GM12878 (cell line): Measurements from ENCODE around the gene SATB1. TPM values are rescaled to one million over a fixed set of nuclear protein-coding genes. Genes with fewer than 3 reads are reported as not detected.

Experiments used
- ATAC-seq: fragments of 200-7000 bp; cut with Tn5 transposase; 3 replicates; pipeline ENCODE4 v1.9.1; 2020; ENCODE audit warnings: mild to moderate bottlenecking, moderate library complexity
- BruUV-seq: library from RNA; stranded (reverse); fragments of 400-500 nt; replicated peaks from 2 replicates; lab custom pipeline; 2021; lab: Mats Ljungman, UMichigan
- CTCF ChIA-PET: fragments of 300-600 bp; sonication (Branson Sonifier 250); formaldehyde crosslinking; extraction: SDS; loops from one replicate; lab custom pipeline; 2021; ENCODE audit warnings: inconsistent platforms; lab: Yijun Ruan, JAX
- POLR2A ChIA-PET: fragments of 350-600 bp; formaldehyde crosslinking; extraction: SDS; loops from one replicate; lab custom pipeline; 2021; ENCODE audit warnings: inconsistent platforms; lab: Charles Lee
- RAD21 ChIA-PET: fragments of 300-600 bp; sonication (Branson Sonifier 250); formaldehyde crosslinking; loops from one replicate; lab custom pipeline; 2023; ENCODE audit warnings: antibody characterized with exemption; ENCODE audit not compliant: unreplicated experiment; lab: Charles Lee
- SMC1A ChIA-PET: fragments of 300-600 bp; sonication (Branson Sonifier 250); formaldehyde crosslinking; loops from one replicate; lab custom pipeline; 2023; ENCODE audit not compliant: unreplicated experiment, uncharacterized antibody; lab: Charles Lee
- DNase-seq: peaks from one replicate; pipeline ENCODE4 v3.0.0-alpha.2; 2011; ENCODE audit warnings: low read depth, low spot score
- FAIRE-seq: peaks from 3 replicates; lab custom pipeline; 2011; peaks lifted over from hg19 to GRCh38; lab: Jason Lieb, UNC
- H2AFZ ChIP-seq: 2 replicates; pipeline ENCODE4 v1.6.0; 2011; ENCODE audit warnings: low read depth, low read length, control low read depth; ENCODE audit not compliant: control insufficient read depth
- H3K27ac ChIP-seq: 2 replicates; pipeline ENCODE4 v1.5.1; 2011; ENCODE audit warnings: control low read depth; ENCODE audit not compliant: control insufficient read depth, insufficient read depth
- H3K27me3 ChIP-seq, 2 experiments: replicated peaks in 1 of 2; 2 replicates each; pipeline versions ENCODE4 v1.6.0 to v1.6.1; 2011; ENCODE audit warnings: low read length in 1 of 2; ENCODE audit not compliant: control insufficient read depth in 2 of 2, insufficient read depth in 2 of 2
- H3K36me3 ChIP-seq, 2 experiments: 2 replicates each; pipeline ENCODE4 v1.5.1; 2011; ENCODE audit warnings: low read length in 1 of 2; ENCODE audit not compliant: control insufficient read depth in 2 of 2, insufficient read depth in 2 of 2
- H3K4me1 ChIP-seq: 2 replicates; pipeline ENCODE4 v1.6.1; 2011; ENCODE audit warnings: mild to moderate bottlenecking, low read length, moderate library complexity, mixed read lengths; ENCODE audit not compliant: control insufficient read depth, insufficient read depth
- H3K4me2 ChIP-seq: 2 replicates; pipeline ENCODE4 v1.6.0; 2011; ENCODE audit warnings: control low read depth; ENCODE audit not compliant: control insufficient read depth, insufficient read depth
- H3K4me3 ChIP-seq: fragments of 200-600 bp; sonication (generic); 2 replicates; pipeline ENCODE4 v1.5.1; 2016
- H3K79me2 ChIP-seq: 2 replicates; pipeline ENCODE4 v1.6.0; 2011; ENCODE audit warnings: low read length; ENCODE audit not compliant: control insufficient read depth, insufficient read depth
- H3K9ac ChIP-seq: 2 replicates; pipeline ENCODE4 v1.8.0; 2011; ENCODE audit warnings: low read length, control low read depth, mixed read lengths; ENCODE audit not compliant: control insufficient read depth, insufficient read depth
- H3K9me3 ChIP-seq: replicated peaks from 3 replicates; pipeline ENCODE4 v1.5.1; 2011; ENCODE audit warnings: mild to moderate bottlenecking, low read length; ENCODE audit not compliant: control insufficient read depth, insufficient read depth
- H4K20me1 ChIP-seq: 2 replicates; pipeline ENCODE4 v1.6.0; 2011; ENCODE audit not compliant: control insufficient read depth, insufficient read depth
- FOS ChIP-seq: IDR thresholded peaks from 3 replicates; pipeline ENCODE4 v1.6.1; 2011; ENCODE audit warnings: borderline replicate concordance; ENCODE audit not compliant: insufficient read length; ENCODE audit errors: extremely low read depth
- FOXM1 ChIP-seq: IDR thresholded peaks from 2 replicates; pipeline ENCODE4 v1.6.1; 2012; ENCODE audit warnings: low read depth, mild to moderate bottlenecking, inconsistent platforms, low read length, moderate library complexity
- HDAC6 ChIP-seq: fragments of 200-600 bp; sonication (generic); IDR thresholded peaks from one replicate; pipeline ENCODE4 v1.8.0; 2017; ENCODE audit warnings: antibody characterized with exemption; ENCODE audit not compliant: unreplicated experiment
- NFYB ChIP-seq: IDR thresholded peaks from 2 replicates; pipeline ENCODE4 v1.6.1; 2011; ENCODE audit warnings: low read depth, mild to moderate bottlenecking, low read length, improper control_type of control experiment, moderate library complexity; ENCODE audit not compliant: insufficient read depth
- NRF1 ChIP-seq: conservative IDR thresholded peaks from 2 replicates; pipeline ENCODE4 v1.6.1; 2011; ENCODE audit warnings: mild to moderate bottlenecking, low read depth, low read length, improper control_type of control experiment
- POLR2A ChIP-seq: IDR thresholded peaks from 2 replicates; pipeline ENCODE4 v1.6.1; 2011; ENCODE audit warnings: low read depth, mild to moderate bottlenecking, low read length
- SMARCA5 ChIP-seq: fragments of 450-650 bp; IDR thresholded peaks from 2 replicates; pipeline ENCODE4 v1.6.1; 2017; ENCODE audit warnings: mild to moderate bottlenecking
- SP1 ChIP-seq: IDR thresholded peaks from one replicate; pipeline ENCODE4 v1.6.1; 2011; ENCODE audit warnings: low read depth, low read length
- TBL1XR1 ChIP-seq: IDR thresholded peaks from 2 replicates; pipeline ENCODE4 v1.6.1; 2012; ENCODE audit warnings: low read depth, low read length, improper control_type of control experiment
- YBX1 ChIP-seq: fragments of 450-650 bp; IDR thresholded peaks from 2 replicates; pipeline ENCODE4 v1.6.1; 2016; ENCODE audit warnings: antibody characterized with exemption
- WGBS: methylation state at CpG from one replicate; pipeline ENCODE4 v1.1.6; 2016; ENCODE audit warnings: low lambda C conversion rate; ENCODE audit not compliant: insufficient replicate concordance, insufficient coverage; ENCODE audit errors: missing lambda C conversion rate; 5-methylcytosine and 5-hydroxymethylcytosine counted together
- in situ Hi-C: fragments of 300-500 bp; cut with MboI; formaldehyde crosslinking; loops from 9 replicates; pipeline ENCODE4 v1.14.3; 2018; ENCODE audit warnings: mixed read lengths
- intact Hi-C: fragments of 100-400 bp; cut with micrococcal nuclease; formaldehyde crosslinking; loops from one replicate; pipeline ENCODE4 v1.14.2; 2022; ENCODE audit not compliant: unreplicated experiment
- polyA plus RNA-seq, 11 experiments: library from polyadenylated mRNA; depleted of rRNA in 4 of 11; unstranded in 6 of 11; stranded (reverse) in 5 of 11; fragments of >200 nt; fragmentation: Nextera tagmentation in 4 of 11; fragmentation: Illumina TruSeq in 1 of 11; extraction: Ambion mirVana in 4 of 11; extraction: Trizol in 1 of 11; gene quantifications; 1 replicate in 1 of 11; 2 replicates in 10 of 11; pipeline versions ENCODE4 v1.2.1 to v1.2.3, GENCODE V29; 2011 to 2016; ENCODE audit warnings: inconsistent platforms in 2 of 11, missing spikeins in 2 of 11, low read depth in 1 of 11
- total RNA-seq, 4 experiments: library from RNA; depleted of rRNA in 3 of 4; stranded (reverse); fragments of >200 nt in 3 of 4; fragmentation: Illumina TruSeq in 1 of 4; extraction: Trizol in 1 of 4; gene quantifications; 2 replicates each; pipeline versions ENCODE4 v1.2.1 to v1.2.3, GENCODE V29; 2013 to 2021
- TF ChIP-seq, protein P1 (sequence below): fragments of 450-650 bp; conservative IDR thresholded peaks from 2 replicates; pipeline ENCODE4 v1.6.1; 2017; ENCODE audit warnings: mild to moderate bottlenecking, moderate library complexity
- TF ChIP-seq, protein P2 (sequence below): fragments of 450-650 bp; formaldehyde crosslinking; IDR thresholded peaks from 2 replicates; pipeline ENCODE4 v1.4.0; 2020; ENCODE audit warnings: mild to moderate bottlenecking, moderate library complexity
- TF ChIP-seq, protein P3 (sequence below): IDR thresholded peaks from 2 replicates; pipeline ENCODE4 v1.6.1; 2011; ENCODE audit warnings: borderline replicate concordance, low read depth, mild to moderate bottlenecking, moderate library complexity, mixed read lengths, low read length; ENCODE audit not compliant: insufficient read depth; ENCODE audit errors: extremely low read length

SATB1 gene
- total and polyA plus RNA-seq, 10 of the 15 experiments (the other 5 are each of a cell fraction or from before 2014, with no cell fraction given): 0.01 to 0.72 (median 0.07) TPM; not detected in 4

DNA sequence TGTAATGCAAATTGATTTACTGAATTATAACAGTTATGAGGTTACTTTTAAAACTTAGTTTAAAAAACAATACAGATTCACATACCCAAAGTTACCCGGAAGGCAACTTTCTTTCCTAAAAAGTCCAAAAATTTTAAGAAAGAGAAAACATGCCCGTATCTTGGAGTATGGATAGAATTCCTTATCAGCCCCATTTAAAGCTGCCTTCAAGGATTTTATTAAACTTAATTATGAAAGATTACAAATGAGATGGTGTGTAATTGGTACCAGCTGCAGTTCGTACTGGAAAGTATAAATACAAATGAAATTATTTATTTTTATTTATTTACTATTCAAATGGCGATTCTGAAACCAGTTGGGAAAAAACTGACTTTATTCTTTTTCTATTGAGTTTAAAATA is 39.4 kb downstream of the SATB1 start:
- POLR2A ChIA-PET: no interaction called here
- no peak for FAIRE-seq
- no peak for ATAC-seq
- intact Hi-C loops: no loop called here
- H3K27me3 ChIP-seq: no peaks in the 10 kb centered on the region
- RAD21 ChIA-PET: no interaction called here
- in situ Hi-C loops: no loop called here
- no peak overlapping the region for H3K4me2 ChIP-seq
- H3K27ac ChIP-seq: no peak overlapping the region
- no peaks in the 10 kb centered on the region for H3K79me2 ChIP-seq
- no peak overlapping the region for H3K4me3 ChIP-seq
- TF ChIP-seq NRF1: no peak
- TF ChIP-seq, protein P1, sequence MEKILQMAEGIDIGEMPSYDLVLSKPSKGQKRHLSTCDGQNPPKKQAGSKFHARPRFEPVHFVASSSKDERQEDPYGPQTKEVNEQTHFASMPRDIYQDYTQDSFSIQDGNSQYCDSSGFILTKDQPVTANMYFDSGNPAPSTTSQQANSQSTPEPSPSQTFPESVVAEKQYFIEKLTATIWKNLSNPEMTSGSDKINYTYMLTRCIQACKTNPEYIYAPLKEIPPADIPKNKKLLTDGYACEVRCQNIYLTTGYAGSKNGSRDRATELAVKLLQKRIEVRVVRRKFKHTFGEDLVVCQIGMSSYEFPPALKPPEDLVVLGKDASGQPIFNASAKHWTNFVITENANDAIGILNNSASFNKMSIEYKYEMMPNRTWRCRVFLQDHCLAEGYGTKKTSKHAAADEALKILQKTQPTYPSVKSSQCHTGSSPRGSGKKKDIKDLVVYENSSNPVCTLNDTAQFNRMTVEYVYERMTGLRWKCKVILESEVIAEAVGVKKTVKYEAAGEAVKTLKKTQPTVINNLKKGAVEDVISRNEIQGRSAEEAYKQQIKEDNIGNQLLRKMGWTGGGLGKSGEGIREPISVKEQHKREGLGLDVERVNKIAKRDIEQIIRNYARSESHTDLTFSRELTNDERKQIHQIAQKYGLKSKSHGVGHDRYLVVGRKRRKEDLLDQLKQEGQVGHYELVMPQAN: no peak
- TF ChIP-seq, protein P2, sequence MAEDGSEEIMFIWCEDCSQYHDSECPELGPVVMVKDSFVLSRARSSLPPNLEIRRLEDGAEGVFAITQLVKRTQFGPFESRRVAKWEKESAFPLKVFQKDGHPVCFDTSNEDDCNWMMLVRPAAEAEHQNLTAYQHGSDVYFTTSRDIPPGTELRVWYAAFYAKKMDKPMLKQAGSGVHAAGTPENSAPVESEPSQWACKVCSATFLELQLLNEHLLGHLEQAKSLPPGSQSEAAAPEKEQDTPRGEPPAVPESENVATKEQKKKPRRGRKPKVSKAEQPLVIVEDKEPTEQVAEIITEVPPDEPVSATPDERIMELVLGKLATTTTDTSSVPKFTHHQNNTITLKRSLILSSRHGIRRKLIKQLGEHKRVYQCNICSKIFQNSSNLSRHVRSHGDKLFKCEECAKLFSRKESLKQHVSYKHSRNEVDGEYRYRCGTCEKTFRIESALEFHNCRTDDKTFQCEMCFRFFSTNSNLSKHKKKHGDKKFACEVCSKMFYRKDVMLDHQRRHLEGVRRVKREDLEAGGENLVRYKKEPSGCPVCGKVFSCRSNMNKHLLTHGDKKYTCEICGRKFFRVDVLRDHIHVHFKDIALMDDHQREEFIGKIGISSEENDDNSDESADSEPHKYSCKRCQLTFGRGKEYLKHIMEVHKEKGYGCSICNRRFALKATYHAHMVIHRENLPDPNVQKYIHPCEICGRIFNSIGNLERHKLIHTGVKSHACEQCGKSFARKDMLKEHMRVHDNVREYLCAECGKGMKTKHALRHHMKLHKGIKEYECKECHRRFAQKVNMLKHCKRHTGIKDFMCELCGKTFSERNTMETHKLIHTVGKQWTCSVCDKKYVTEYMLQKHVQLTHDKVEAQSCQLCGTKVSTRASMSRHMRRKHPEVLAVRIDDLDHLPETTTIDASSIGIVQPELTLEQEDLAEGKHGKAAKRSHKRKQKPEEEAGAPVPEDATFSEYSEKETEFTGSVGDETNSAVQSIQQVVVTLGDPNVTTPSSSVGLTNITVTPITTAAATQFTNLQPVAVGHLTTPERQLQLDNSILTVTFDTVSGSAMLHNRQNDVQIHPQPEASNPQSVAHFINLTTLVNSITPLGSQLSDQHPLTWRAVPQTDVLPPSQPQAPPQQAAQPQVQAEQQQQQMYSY (CRISPR knock-in tag): no peak
- no peak for TF ChIP-seq POLR2A
- TF ChIP-seq, protein P3, sequence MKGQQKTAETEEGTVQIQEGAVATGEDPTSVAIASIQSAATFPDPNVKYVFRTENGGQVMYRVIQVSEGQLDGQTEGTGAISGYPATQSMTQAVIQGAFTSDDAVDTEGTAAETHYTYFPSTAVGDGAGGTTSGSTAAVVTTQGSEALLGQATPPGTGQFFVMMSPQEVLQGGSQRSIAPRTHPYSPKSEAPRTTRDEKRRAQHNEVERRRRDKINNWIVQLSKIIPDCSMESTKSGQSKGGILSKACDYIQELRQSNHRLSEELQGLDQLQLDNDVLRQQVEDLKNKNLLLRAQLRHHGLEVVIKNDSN: no peak
- no peak for TF ChIP-seq TBL1XR1
- no peak for TF ChIP-seq SMARCA5
- no peak for TF ChIP-seq NFYB
- TF ChIP-seq YBX1: no peak
- no peak for TF ChIP-seq FOXM1
- no peak for TF ChIP-seq SP1
- no peak for TF ChIP-seq FOS
- TF ChIP-seq HDAC6: no peak
- TF ChIP-seq, all 136 proteins: peak for 0
- Histone ChIP-seq H3K36me3 (no peaks in the 10 kb centered on the region), H3K4me1 (no peaks in the 10 kb centered on the region), H2AFZ (no peak overlapping the region), H4K20me1 (no peaks in the 10 kb centered on the region), H3K9ac (no peak overlapping the region), H3K9me3 (no peaks in the 10 kb centered on the region)
- CTCF ChIA-PET: interaction anchor here (0.6 to 1.5 kb wide), 5 partner anchors 9 to 364 kb away, joined by 3 read pairs; no protein-coding TSS in a partner anchor
- WGBS: 24% methylated on average over 4 of the region's 4 CpGs
- no TSS peak for BruUV-seq
- SMC1A ChIA-PET: no interaction called here
- no peak for DNase-seq
